IPS-NIHi11 (cell line): ENCODE measurements around the gene ULBP1.
"Not testable (repeated sequence)": the region's sequence is repeated elsewhere in the genome, so short reads cannot be mapped to it uniquely, and the experiment has no call there.

Experiments used
- DNase-seq: peaks from one replicate; pipeline ENCODE4 v3.0.0; 2012; ENCODE audit warnings: mixed read lengths, low spot score

The ULBP1 gene, protein sequence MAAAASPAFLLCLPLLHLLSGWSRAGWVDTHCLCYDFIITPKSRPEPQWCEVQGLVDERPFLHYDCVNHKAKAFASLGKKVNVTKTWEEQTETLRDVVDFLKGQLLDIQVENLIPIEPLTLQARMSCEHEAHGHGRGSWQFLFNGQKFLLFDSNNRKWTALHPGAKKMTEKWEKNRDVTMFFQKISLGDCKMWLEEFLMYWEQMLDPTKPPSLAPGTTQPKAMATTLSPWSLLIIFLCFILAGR

DNA sequence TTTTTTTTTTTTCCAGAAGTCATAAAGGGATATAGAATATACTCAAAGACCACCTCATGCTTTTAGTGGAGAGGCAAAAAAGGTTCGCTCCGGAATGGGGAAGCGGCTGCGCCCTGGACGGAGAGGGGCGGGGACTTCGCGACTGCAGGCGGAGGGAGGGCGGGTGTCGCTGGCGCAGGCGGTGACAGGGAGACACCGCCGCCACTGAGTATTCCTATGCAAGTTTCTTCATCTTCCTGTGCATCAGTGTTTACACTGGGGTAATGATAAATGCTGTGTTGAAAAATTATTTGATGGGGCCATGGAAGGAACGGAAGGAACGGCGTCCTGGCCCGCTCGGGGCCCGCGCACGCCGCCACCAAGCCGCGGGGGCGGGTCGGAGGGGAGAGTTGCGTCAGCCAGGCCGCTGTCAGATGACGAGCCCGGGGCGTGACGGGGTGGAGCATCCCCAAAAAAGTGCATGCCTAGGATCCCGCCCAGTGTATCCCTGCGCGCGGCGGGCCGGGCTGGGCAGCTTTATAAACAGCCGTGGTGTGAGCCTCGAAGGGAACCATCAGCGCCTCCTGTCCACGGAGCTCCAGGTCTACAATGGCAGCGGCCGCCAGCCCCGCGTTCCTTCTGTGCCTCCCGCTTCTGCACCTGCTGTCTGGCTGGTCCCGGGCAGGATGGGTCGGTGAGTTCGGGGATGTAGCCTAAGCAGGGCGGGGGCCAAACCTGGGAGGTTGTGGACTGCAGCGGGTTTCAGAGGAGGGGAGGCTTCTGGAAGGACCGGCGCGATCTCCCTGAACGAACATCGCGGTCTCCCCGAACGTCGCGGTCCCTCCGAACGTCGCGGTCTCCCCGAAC is at the start of gene ULBP1:
Gene ULBP1 (plus strand): TSS at position 482 of the 846 bp plus-strand sequence. CDS start 107 bp downstream, at position 589.
- DNase-seq: peak; percentile 88

DNA sequence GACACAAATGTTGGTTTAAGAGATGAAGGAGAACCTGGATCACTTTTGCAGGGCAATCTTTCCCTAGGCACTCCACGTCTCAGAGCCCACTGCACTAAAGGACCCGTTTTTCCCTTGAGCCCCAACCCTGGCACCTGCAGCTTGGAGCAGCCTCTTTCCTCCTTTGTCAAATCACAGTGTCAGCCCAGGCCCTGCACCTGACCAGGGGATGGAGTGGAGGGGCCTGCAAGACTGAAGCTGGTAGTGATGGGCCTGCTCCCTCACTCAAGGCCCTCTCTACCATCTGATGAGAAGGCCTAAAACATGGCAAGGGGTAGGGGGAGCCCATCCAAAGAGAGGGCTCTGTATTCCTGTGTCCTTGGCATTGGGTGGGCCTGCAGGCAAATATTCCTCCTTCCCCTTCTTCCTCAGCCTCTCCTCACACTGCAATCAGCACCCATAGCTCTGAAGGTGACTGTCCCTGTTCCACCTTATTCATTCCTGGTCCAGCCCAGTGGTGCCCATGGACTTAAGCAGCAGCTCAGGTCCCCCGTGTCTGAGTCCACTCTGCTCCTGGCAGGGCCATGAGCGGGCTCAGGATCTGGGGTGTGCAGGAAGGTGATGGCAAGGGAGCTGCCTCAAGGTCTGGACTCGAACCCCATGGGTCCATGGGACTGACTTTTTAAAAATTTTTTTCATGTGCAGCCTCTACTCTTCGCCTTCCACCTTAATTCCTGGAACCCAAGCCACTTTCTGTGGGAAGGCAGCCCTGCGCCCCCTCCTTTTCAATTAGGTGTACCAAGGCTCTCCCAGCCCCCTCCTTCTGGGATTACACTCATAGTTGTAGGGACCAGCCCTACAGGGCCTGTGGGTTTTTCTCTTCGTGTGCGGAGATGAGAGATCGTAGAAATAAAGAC is 47.5 kb upstream of the ULBP1 start:
- DNase-seq: no peak

DNA sequence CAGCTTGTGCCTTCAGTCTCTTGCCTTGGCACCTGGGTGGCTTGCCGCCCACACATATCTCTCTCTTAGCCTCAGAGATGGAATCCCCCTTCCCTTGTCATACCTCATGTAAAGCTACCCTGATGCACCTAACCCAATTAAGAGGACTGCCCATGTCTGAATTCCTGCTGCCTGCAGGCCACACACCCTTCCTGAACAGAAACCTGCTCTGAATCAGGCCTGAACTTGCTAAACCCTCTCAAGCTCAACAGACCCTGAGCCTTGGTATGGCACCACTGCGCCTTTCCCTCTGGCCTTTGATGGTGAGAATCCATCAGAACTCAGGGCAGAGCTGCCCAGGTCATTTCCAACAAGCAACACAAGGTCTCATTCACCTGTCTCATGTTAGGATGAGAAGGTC is 46.1 kb upstream of the ULBP1 start:
- no peak for DNase-seq

DNA sequence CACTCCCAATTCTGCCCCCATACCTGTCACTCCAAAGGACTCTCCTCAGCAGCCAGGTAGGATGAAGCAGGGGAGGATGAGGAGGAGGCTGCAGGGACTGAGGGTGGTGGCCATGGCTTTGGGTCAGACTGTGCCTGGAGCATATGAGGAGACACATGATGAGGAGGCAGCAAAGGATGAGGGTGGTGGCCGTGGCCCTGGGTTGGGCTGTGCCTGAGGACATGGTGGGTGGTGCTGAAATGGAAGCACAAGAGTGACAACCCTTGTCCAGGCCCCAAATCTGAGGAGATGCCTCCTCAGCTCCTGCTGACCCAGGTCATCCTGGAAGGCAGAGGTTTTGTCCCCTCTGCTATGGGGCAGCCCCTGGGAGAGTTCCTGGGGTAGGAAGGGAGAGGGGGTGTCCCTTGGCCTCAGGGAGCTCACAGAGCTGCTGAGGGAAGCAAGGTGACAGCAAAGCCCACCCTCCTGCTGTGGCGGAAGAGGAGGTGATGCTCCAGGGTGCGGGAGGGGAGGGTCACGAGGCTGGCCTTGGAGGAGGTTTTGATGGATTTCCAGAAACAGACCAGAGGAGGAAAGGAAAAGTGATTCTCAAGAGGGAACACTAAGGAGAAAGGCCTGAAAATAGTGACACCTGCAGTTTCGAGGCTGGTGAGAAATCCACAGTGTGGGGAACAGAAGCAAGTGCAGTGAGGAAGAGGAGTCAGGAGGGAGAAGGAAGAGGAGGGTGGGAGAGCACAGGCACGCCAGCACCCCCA is 45.4 kb upstream of the ULBP1 start:
- DNase-seq: no peak

DNA sequence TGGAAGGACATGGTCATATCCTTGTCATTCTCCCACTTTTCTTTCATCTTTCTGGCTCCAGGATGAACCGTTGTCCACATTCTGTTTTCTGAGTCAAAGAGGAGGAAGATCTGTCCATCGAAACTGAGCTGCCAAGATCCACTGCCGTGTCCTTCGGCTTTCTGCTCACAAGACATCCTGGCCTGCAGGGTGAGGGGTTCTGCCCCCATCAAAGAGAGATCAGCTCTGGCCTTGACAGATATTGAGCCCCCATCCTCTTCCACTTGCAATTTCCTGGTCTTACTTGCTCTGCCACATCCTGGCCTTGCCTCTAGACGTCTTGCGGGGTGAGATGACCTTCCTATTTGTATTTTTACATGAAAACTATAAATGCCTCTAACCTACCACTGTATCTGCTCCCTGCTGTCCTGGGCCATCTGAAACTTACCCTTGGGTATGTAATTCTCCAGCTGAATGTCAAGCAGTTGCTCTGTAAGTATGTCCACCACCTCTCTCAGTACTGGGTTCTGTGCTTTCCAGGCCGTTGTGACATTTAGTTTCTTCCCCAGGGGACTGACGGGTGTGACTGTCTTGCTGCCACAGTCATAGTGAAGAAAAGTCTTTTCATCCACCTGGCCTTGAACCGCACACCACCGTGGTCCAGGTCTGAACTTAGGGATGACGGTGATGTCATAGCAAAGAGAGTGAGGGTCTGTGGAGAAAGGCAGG is 44.5 kb upstream of the ULBP1 start:
- not testable (repeated sequence) for DNase-seq

- no peak for DNase-seq
These were observed 43.9 kb upstream of the ULBP1 start for GRCh38 chr6:149919834-149920225.

- no peak for DNase-seq
These were observed 42.4 kb upstream of the ULBP1 start for GRCh38 chr6:149921361-149921760.

GRCh38 chr6:149922091-149922490 is 41.7 kb upstream of the ULBP1 start:
- not testable (repeated sequence) for DNase-seq

- peak; percentile 94 for DNase-seq
These were observed 41.0 kb upstream of the ULBP1 start, which contains the start of gene RAET1G for GRCh38 chr6:149922642-149923326. Gene RAET1G, minus strand, starts transcription at chr6:149923121. Its CDS starts 111 bp downstream, at chr6:149923010.

- DNase-seq: no peak
These were observed 40.3 kb upstream of the ULBP1 start for GRCh38 chr6:149923327-149923986.

DNA sequence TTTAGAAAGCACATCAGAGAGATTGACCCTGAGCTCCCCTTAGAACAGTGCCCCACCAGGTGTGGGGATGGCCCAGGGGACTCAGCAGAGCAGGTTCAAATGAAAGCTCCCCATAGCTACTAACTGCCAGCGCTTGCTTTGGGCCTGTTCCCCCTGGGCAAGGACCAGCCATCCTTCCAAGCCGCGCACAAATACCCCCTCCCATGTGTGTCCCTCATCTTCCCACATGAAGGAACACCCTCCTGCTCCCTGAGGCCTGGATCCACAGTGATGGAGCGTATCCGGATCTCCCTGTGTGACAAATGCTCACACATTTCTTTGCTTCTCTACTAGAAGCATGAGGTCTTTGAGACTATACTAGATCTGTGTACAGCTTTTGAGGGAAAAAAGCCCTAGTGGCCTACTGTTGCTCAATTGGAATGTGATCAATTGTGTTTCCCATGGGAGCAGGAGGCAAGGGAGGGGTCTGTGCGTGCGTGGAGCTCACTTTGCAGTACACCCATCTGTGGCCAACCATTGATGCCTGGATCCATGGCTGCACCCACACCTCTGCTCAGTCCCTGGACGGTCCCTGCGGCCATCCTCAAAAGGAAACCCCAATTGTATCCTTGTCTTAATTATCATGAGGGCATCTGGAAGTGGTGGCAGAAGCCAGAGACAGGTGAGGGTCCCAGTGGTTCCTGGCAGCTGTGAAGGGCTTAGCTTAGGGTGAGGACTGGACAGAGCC is 39.4 kb upstream of the ULBP1 start:
- no peak for DNase-seq

- no peak for DNase-seq
These were observed 38.9 kb upstream of the ULBP1 start for GRCh38 chr6:149924933-149925252.

- DNase-seq: no peak
These were observed 38.3 kb upstream of the ULBP1 start for GRCh38 chr6:149925253-149925973.

- peak; percentile 65 for DNase-seq
These were observed 37.6 kb upstream of the ULBP1 start for GRCh38 chr6:149925974-149926777.

GRCh38 chr6:149927025-149927424 is 36.7 kb upstream of the ULBP1 start:
- DNase-seq: not testable (repeated sequence)

- DNase-seq: peak; percentile 58
These were observed 34.3 kb upstream of the ULBP1 start for GRCh38 chr6:149929422-149929821.

GRCh38 chr6:149931501-149931900 is 32.2 kb upstream of the ULBP1 start:
- DNase-seq: no peak

GRCh38 chr6:149933036-149933435 is 30.7 kb upstream of the ULBP1 start:
- no peak for DNase-seq
